Endothelial cell of umbilical vein (primary cell): ENCODE results near the gene TTF2. TPM values are rescaled to one million over a fixed set of nuclear protein-coding genes. Genes with fewer than 3 reads are reported as not detected.

Experiments used
- BruUV-seq: library from RNA; stranded (reverse); fragments of 400-500 nt; replicated peaks from 2 replicates; lab custom pipeline; 2021; lab: Mats Ljungman, UMichigan
- CTCF ChIA-PET: fragments of 300-600, 350-600 bp; sonication (Branson Sonifier 250); formaldehyde crosslinking; loops from one replicate; lab custom pipeline; 2021; ENCODE audit warnings: antibody characterized with exemption, inconsistent platforms; lab: Charles Lee
- POLR2A ChIA-PET: fragments of 300-600, 350-600 bp; sonication (Branson Sonifier 250); formaldehyde crosslinking; loops from one replicate; lab custom pipeline; 2021; ENCODE audit warnings: antibody characterized with exemption, inconsistent platforms; lab: Charles Lee
- DNase-seq: peaks from one replicate; pipeline ENCODE4 v3.0.0-alpha.2; 2011; ENCODE audit warnings: low read depth, low spot score
- FAIRE-seq: peaks from 2 replicates; lab custom pipeline; 2011; peaks lifted over from hg19 to GRCh38; lab: Jason Lieb, UNC
- H2AFZ ChIP-seq: 2 replicates; pipeline ENCODE4 v1.6.0; 2012; ENCODE audit warnings: low read depth, low read length, control low read depth, inconsistent platforms
- H3K27ac ChIP-seq: 2 replicates; pipeline ENCODE4 v1.5.1; 2011; ENCODE audit warnings: low read depth, mild to moderate bottlenecking, control low read depth, low read length, moderate library complexity; ENCODE audit not compliant: insufficient read depth
- H3K27me3 ChIP-seq, 2 experiments: 2 replicates each; pipeline versions ENCODE4 v1.6.0 to v1.6.1; 2011; ENCODE audit warnings: low read length in 2 of 2, mixed read lengths in 1 of 2; ENCODE audit not compliant: control insufficient read depth in 2 of 2, insufficient read depth in 2 of 2
- H3K36me3 ChIP-seq, 2 experiments: 2 replicates in 1 of 2; 3 replicates in 1 of 2; pipeline ENCODE4 v1.5.1; 2011; ENCODE audit warnings: low read length in 2 of 2, mild to moderate bottlenecking in 1 of 2, moderate library complexity in 1 of 2; ENCODE audit not compliant: control insufficient read depth in 2 of 2, insufficient read depth in 2 of 2; ENCODE audit errors: extremely low read depth in 1 of 2
- H3K4me1 ChIP-seq: 3 replicates; pipeline ENCODE4 v1.5.1; 2011; ENCODE audit warnings: mild to moderate bottlenecking, low read length; ENCODE audit not compliant: control insufficient read depth, insufficient read depth; ENCODE audit errors: extremely low read depth
- H3K4me2 ChIP-seq: 2 replicates; pipeline ENCODE4 v1.6.1; 2011; ENCODE audit warnings: low read length, control low read depth, mixed read lengths; ENCODE audit not compliant: insufficient read depth
- H3K4me3 ChIP-seq, 3 experiments: fragments of 200-600 bp in 1 of 3; sonication (generic), shearing (Covaris generic) in 1 of 3; replicated peaks in 1 of 3; 2 replicates each; pipeline ENCODE4 v1.5.1; 2011 to 2016; ENCODE audit warnings: control low read depth in 3 of 3, low read length in 3 of 3, mild to moderate bottlenecking in 2 of 3, inconsistent platforms in 1 of 3, low read depth in 1 of 3, moderate library complexity in 1 of 3; ENCODE audit not compliant: insufficient read depth in 1 of 3
- H3K79me2 ChIP-seq: 2 replicates; pipeline ENCODE4 v1.6.0; 2012; ENCODE audit warnings: low read length, inconsistent platforms; ENCODE audit not compliant: control insufficient read depth, insufficient read depth
- H3K9ac ChIP-seq: replicated peaks from 2 replicates; pipeline ENCODE3; 2011; ENCODE audit warnings: low read length, control low read depth; ENCODE audit not compliant: insufficient read depth; ENCODE audit errors: extremely low read depth
- H3K9me1 ChIP-seq: replicated peaks from 3 replicates; pipeline ENCODE4 v1.6.0; 2011; ENCODE audit warnings: mild to moderate bottlenecking, low read length; ENCODE audit not compliant: control insufficient read depth, insufficient read depth; ENCODE audit errors: extremely low read depth
- H3K9me3 ChIP-seq: replicated peaks from 2 replicates; pipeline ENCODE4 v1.5.1; 2012; ENCODE audit warnings: low read length, inconsistent platforms; ENCODE audit not compliant: control insufficient read depth, insufficient read depth
- H4K20me1 ChIP-seq: replicated peaks from 2 replicates; pipeline ENCODE3; 2011; ENCODE audit warnings: mild to moderate bottlenecking, low read length; ENCODE audit not compliant: control insufficient read depth, insufficient read depth; ENCODE audit errors: extremely low read depth
- CTCF ChIP-seq, 2 donors: IDR thresholded peaks; 1 replicate in 1 of 2; 2 replicates in 1 of 2; pipeline ENCODE4 v1.5.1; 2011; ENCODE audit warnings: low read length in 2 of 2, mild to moderate bottlenecking in 2 of 2, moderate library complexity in 2 of 2, control low read depth in 1 of 2, inconsistent platforms in 1 of 2, low read depth in 1 of 2; ENCODE audit not compliant: insufficient read depth in 1 of 2; ENCODE audit errors: extremely low read depth in 1 of 2
- EZH2 ChIP-seq: IDR thresholded peaks from 2 replicates; pipeline ENCODE4 v1.6.1; 2012; ENCODE audit warnings: borderline replicate concordance, low read depth, mild to moderate bottlenecking, moderate library complexity, low read length, inconsistent platforms; ENCODE audit not compliant: severe bottlenecking
- FOS ChIP-seq: IDR thresholded peaks from 2 replicates; pipeline ENCODE4 v1.6.1; 2011; ENCODE audit warnings: mild to moderate bottlenecking, low read length, moderate library complexity, borderline replicate concordance; ENCODE audit not compliant: insufficient read depth
- GATA2 ChIP-seq: IDR thresholded peaks from 2 replicates; pipeline ENCODE4 v1.7.0; 2011; ENCODE audit warnings: low read depth, mild to moderate bottlenecking, moderate library complexity, mixed read lengths, low read length; ENCODE audit not compliant: insufficient read length, insufficient read depth
- JUN ChIP-seq: IDR thresholded peaks from 2 replicates; pipeline ENCODE4 v1.6.1; 2011; ENCODE audit warnings: borderline replicate concordance, low read depth; ENCODE audit not compliant: insufficient read length, insufficient read depth
- MYC ChIP-seq: IDR thresholded peaks from one replicate; pipeline ENCODE4 v1.6.1; 2011; ENCODE audit warnings: mild to moderate bottlenecking, low read depth, low read length
- POLR2A ChIP-seq: IDR thresholded peaks from 2 replicates; pipeline ENCODE4 v1.6.1; 2012; ENCODE audit warnings: low read depth, mild to moderate bottlenecking, control low read depth, low read length
- POLR2AphosphoS5 ChIP-seq: IDR thresholded peaks from 2 replicates; pipeline ENCODE4 v1.6.1; 2012; ENCODE audit warnings: low read depth, mild to moderate bottlenecking, control low read depth, low read length, moderate library complexity; ENCODE audit not compliant: insufficient read depth
- dilution Hi-C: fragments of 300-500 bp; cut with MboI; formaldehyde crosslinking; loops from one replicate; pipeline ENCODE4 v1.15.0; 2019; ENCODE audit warnings: low sequenced_read_pairs; ENCODE audit not compliant: extremely low pct_ligation_motif_present
- intact Hi-C: fragments of 100-400 bp; cut with micrococcal nuclease; formaldehyde crosslinking; loops from one replicate; pipeline ENCODE4 v1.10.0; 2022
- polyA plus RNA-seq, 4 experiments: library from polyadenylated mRNA; depleted of rRNA in 3 of 4; stranded (reverse) in 3 of 4; unstranded in 1 of 4; fragments of >200 nt; gene quantifications; 2 replicates each; pipeline versions ENCODE4 v1.2.1 to v1.2.3, GENCODE V29; 2011 to 2012; ENCODE audit warnings: missing spikeins in 1 of 4
- total RNA-seq: library from RNA; stranded (reverse); gene quantifications from 2 replicates; pipeline ENCODE4 v1.2.3, GENCODE V29; 2021
- TF ChIP-seq, protein P1 (sequence below): IDR thresholded peaks from 2 replicates; pipeline ENCODE4 v1.6.1; 2011; ENCODE audit not compliant: insufficient read depth, insufficient read length

The TTF2 gene
- total and polyA plus RNA-seq, 2 donors (not counting 3 experiments of a cell fraction or from before 2014, with no cell fraction given): 8.8 to 44.4 TPM

GRCh38 chr1:117142200-117142599 lies 82.1 kb downstream of the TTF2 start:
- no peak for DNase-seq
- intact Hi-C loops: no loop called here

More at GRCh38 chr1:117142200-117142599, 82.1 kb downstream of the TTF2 start:
- ChIA-PET CTCF (interaction anchor here (1.9 kb wide), 1 partner anchor 14 kb away, joined by 10 read pairs; no protein-coding TSS in a partner anchor), POLR2A (no interaction called here)
- Histone ChIP-seq H4K20me1 (no peaks in the 10 kb centered on the region), H3K4me3 (no peak overlapping the region), H3K27ac (no peak overlapping the region), H3K79me2 (no peaks in the 10 kb centered on the region), H2AFZ (no peak overlapping the region), H3K4me1 (no peaks in the 10 kb centered on the region), H3K9me3 (no peaks in the 10 kb centered on the region), H3K4me2 (no peak overlapping the region), H3K36me3 (no peaks in the 10 kb centered on the region), H3K9ac (no peak overlapping the region), H3K9me1 (no peaks in the 10 kb centered on the region), H3K27me3 (no peaks in the 10 kb centered on the region)
- TF ChIP-seq, protein P1, sequence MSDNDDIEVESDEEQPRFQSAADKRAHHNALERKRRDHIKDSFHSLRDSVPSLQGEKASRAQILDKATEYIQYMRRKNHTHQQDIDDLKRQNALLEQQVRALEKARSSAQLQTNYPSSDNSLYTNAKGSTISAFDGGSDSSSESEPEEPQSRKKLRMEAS: no peak
- no peak for TF ChIP-seq CTCF (IDR thresholded peaks at IDR 0.05; ENCODE audit: extremely low read depth in 1 of 2, insufficient read depth in 1 of 2, low read depth in 1 of 2, low read length in 2 of 2)
- no peak for TF ChIP-seq GATA2
- TF ChIP-seq MYC: no peak
- no peak for TF ChIP-seq POLR2A
- no peak for TF ChIP-seq EZH2
- TF ChIP-seq FOS: no peak
- no peak for TF ChIP-seq JUN
- TF ChIP-seq POLR2AphosphoS5: no peak
- dilution Hi-C loops: no loop called here
- no peak for FAIRE-seq
- BruUV-seq: no TSS peak
